ENCODE data around the gene CDH5.

- TF ChIP-seq CTCF (conservative IDR thresholded peaks at IDR 0.05; ENCODE audit: low read depth, low read length), result no peak
- no peak for TF ChIP-seq SMC3 (IDR thresholded peaks at IDR 0.05; ENCODE audit: low read depth, low read length)
- TF ChIP-seq POLR2A (IDR thresholded peaks at IDR 0.05; ENCODE audit: low read depth, low read length), result no peak
- TF ChIP-seq RAD21 (IDR thresholded peaks at IDR 0.05; ENCODE audit: low read length), result no peak
- no peak for TF ChIP-seq ELK1 (IDR thresholded peaks at IDR 0.05; ENCODE audit: borderline replicate concordance, low read depth, low read length)
- no peak for TF ChIP-seq USF2 (IDR thresholded peaks at IDR 0.05; ENCODE audit: low read depth, low read length)
- TF ChIP-seq CEBPB (IDR thresholded peaks at IDR 0.05; ENCODE audit: low read depth, low read length), result no peak
- TF ChIP-seq RFX5 (IDR thresholded peaks at IDR 0.05; ENCODE audit: low read depth, low read length), result no peak
- no peak for TF ChIP-seq FOS (IDR thresholded peaks at IDR 0.05; ENCODE audit: low read depth, low read length)
- no peak for TF ChIP-seq NFE2L2 (IDR thresholded peaks at IDR 0.05; ENCODE audit: low read depth, low read length)
- no peak for TF ChIP-seq MAZ (IDR thresholded peaks at IDR 0.05; ENCODE audit: borderline replicate concordance, low read depth, low read length)
- no peak for TF ChIP-seq CHD1 (IDR thresholded peaks at IDR 0.05; ENCODE audit: low read depth, low read length)
- no peak for TF ChIP-seq RCOR1 (IDR thresholded peaks at IDR 0.05; ENCODE audit: insufficient replicate concordance, low read length)
- no peak for TF ChIP-seq BHLHE40 (IDR thresholded peaks at IDR 0.05; ENCODE audit: low read depth, low read length)
Measured at GRCh38 chr16:66399930-66400329, 33.4 kb downstream of the CDH5 start.

All from IMR-90 (cell line).